GM21723 (cell line): ENCODE results near the gene MFAP3L.
"Not testable (repeated sequence)": the region's sequence is repeated elsewhere in the genome, so short reads cannot be mapped to it uniquely, and the experiment has no call there.

ENCODE experiments used
- ATAC-seq: cut with Tn5 transposase; IDR thresholded peaks from one replicate; pipeline ENCODE4 v1.9.1; 2021; ENCODE audit warnings: mild to moderate bottlenecking, moderate library complexity; ENCODE audit not compliant: unreplicated experiment

MFAP3L gene

GRCh38 chr4:169943601-169944000 is 82.6 kb downstream of the MFAP3L start:
- not testable (repeated sequence) for ATAC-seq

DNA sequence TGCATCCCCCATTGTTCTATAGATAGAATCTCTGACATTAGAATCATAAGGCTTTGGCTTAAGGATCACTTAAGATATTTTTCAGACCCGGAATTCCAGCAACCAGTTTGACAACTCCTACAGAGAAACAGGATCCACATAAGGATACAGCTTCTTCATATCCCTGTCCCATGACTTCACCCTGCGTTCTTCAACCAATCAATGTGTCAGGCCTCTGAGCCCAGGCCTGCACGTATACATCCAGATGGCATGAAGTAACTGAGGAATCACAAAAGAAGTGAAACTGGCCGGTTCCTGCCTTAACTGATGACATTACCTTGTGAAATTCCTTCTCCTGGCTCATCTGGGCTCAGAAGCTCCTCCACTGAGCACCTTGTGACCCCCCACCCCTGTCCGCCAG is 85.1 kb downstream of the MFAP3L start:
- no peak for ATAC-seq

GRCh38 chr4:169940460-169940859 is 85.7 kb downstream of the MFAP3L start:
- ATAC-seq, result no peak
